Rectal smooth muscle tissue (tissue), 1 donor: ENCODE results near the gene AFF2.

Experiments
- H3K27ac ChIP-seq: one replicate; pipeline ENCODE4 v1.7.0; 2013; ENCODE audit warnings: low read depth, low read length, inconsistent platforms
- H3K27me3 ChIP-seq: one replicate; pipeline ENCODE4 v1.7.0; 2013; ENCODE audit warnings: low read length; ENCODE audit not compliant: control insufficient read depth, insufficient read depth
- H3K36me3 ChIP-seq: one replicate; pipeline ENCODE4 v1.7.0; 2013; ENCODE audit warnings: low read length; ENCODE audit not compliant: control insufficient read depth, insufficient read depth
- H3K4me1 ChIP-seq: one replicate; pipeline ENCODE4 v1.7.0; 2013; ENCODE audit warnings: low read length; ENCODE audit not compliant: control insufficient read depth, insufficient read depth
- H3K4me3 ChIP-seq: one replicate; pipeline ENCODE4 v1.7.0; 2013; ENCODE audit warnings: low read length
- H3K9ac ChIP-seq: one replicate; pipeline ENCODE4 v1.7.0; 2013; ENCODE audit warnings: low read length

Gene AFF2

GRCh38 chrX:148856505-148856904, 356.1 kb downstream of the AFF2 start:
- no peak overlapping the region for H3K9ac ChIP-seq
- H3K27me3 ChIP-seq = no peaks in the 10 kb centered on the region
- no peaks in the 10 kb centered on the region for H3K36me3 ChIP-seq
- no peak overlapping the region for H3K27ac ChIP-seq
- no peaks in the 10 kb centered on the region for H3K4me1 ChIP-seq
- H3K4me3 ChIP-seq = no peak overlapping the region

GRCh38 chrX:148865277-148866210, 365.1 kb downstream of the AFF2 start:
- no peaks in the 10 kb centered on the region for H3K4me1 ChIP-seq
- no peaks in the 10 kb centered on the region for H3K27me3 ChIP-seq
- H3K9ac ChIP-seq = no peak overlapping the region

GRCh38 chrX:148867596-148867995, 367.2 kb downstream of the AFF2 start:
- Histone ChIP-seq H3K4me1 (no peaks in the 10 kb centered on the region), H3K9ac (no peak overlapping the region), H3K27ac (no peak overlapping the region), H3K4me3 (no peak overlapping the region), H3K36me3 (no peaks in the 10 kb centered on the region), H3K27me3 (no peaks in the 10 kb centered on the region)

More at GRCh38 chrX:148865277-148866210, 365.1 kb downstream of the AFF2 start:
- H3K4me3 ChIP-seq = no peak overlapping the region
- no peak overlapping the region for H3K27ac ChIP-seq
- no peaks in the 10 kb centered on the region for H3K36me3 ChIP-seq

GRCh38 chrX:148871422-148872160, 371.2 kb downstream of the AFF2 start:
- Histone ChIP-seq H3K4me1 (no peaks in the 10 kb centered on the region), H3K4me3 (no peak overlapping the region), H3K27me3 (no peaks in the 10 kb centered on the region), H3K9ac (no peak overlapping the region), H3K27ac (no peak overlapping the region), H3K36me3 (no peaks in the 10 kb centered on the region)

- Histone ChIP-seq H3K4me1 (no peaks in the 10 kb centered on the region), H3K27ac (no peak overlapping the region), H3K4me3 (no peak overlapping the region), H3K9ac (no peak overlapping the region), H3K27me3 (no peaks in the 10 kb centered on the region), H3K36me3 (no peaks in the 10 kb centered on the region)
These were observed 371.7 kb downstream of the AFF2 start for GRCh38 chrX:148872161-148872535.

- Histone ChIP-seq H3K27me3 (no peaks in the 10 kb centered on the region), H3K4me1 (no peaks in the 10 kb centered on the region), H3K27ac (no peak overlapping the region), H3K36me3 (no peaks in the 10 kb centered on the region), H3K4me3 (no peak overlapping the region), H3K9ac (no peak overlapping the region)
These were observed 372.5 kb downstream of the AFF2 start for GRCh38 chrX:148872881-148873280.

- Histone ChIP-seq H3K27me3 (no peaks in the 10 kb centered on the region), H3K4me3 (no peak overlapping the region), H3K27ac (no peak overlapping the region), H3K4me1 (no peaks in the 10 kb centered on the region), H3K36me3 (no peaks in the 10 kb centered on the region), H3K9ac (no peak overlapping the region)
These were observed 374.3 kb downstream of the AFF2 start for GRCh38 chrX:148874636-148875246.

GRCh38 chrX:148878371-148878770, 378.0 kb downstream of the AFF2 start:
- H3K27me3 ChIP-seq = no peaks in the 10 kb centered on the region
- H3K4me3 ChIP-seq = no peak overlapping the region
- no peaks in the 10 kb centered on the region for H3K36me3 ChIP-seq
- H3K9ac ChIP-seq = no peak overlapping the region
- H3K4me1 ChIP-seq = no peaks in the 10 kb centered on the region
- no peak overlapping the region for H3K27ac ChIP-seq

- Histone ChIP-seq H3K27me3 (no peaks in the 10 kb centered on the region), H3K9ac (no peak overlapping the region), H3K27ac (no peak overlapping the region), H3K4me3 (no peak overlapping the region), H3K4me1 (no peaks in the 10 kb centered on the region), H3K36me3 (no peaks in the 10 kb centered on the region)
These were observed 384.8 kb downstream of the AFF2 start for GRCh38 chrX:148885203-148885602.

- Histone ChIP-seq H3K9ac (no peak overlapping the region), H3K4me1 (no peaks in the 10 kb centered on the region), H3K27ac (no peak overlapping the region), H3K36me3 (no peaks in the 10 kb centered on the region), H3K4me3 (no peak overlapping the region), H3K27me3 (no peaks in the 10 kb centered on the region)
These were observed 393.0 kb downstream of the AFF2 start for GRCh38 chrX:148893395-148893794.

GRCh38 chrX:148902581-148902980, 402.2 kb downstream of the AFF2 start:
- Histone ChIP-seq H3K27me3 (no peaks in the 10 kb centered on the region), H3K27ac (no peak overlapping the region), H3K4me3 (no peak overlapping the region), H3K4me1 (no peaks in the 10 kb centered on the region), H3K36me3 (no peaks in the 10 kb centered on the region), H3K9ac (no peak overlapping the region)

- no peak overlapping the region for H3K4me3 ChIP-seq
- H3K9ac ChIP-seq = no peak overlapping the region
- H3K36me3 ChIP-seq = no peaks in the 10 kb centered on the region
- H3K27ac ChIP-seq = no peak overlapping the region
- H3K4me1 ChIP-seq = no peaks in the 10 kb centered on the region
- no peaks in the 10 kb centered on the region for H3K27me3 ChIP-seq
These were observed 402.8 kb downstream of the AFF2 start for GRCh38 chrX:148903176-148903575.
